H9 (cell line): ENCODE data around the gene MTX3. TPM values are rescaled to one million over a fixed set of nuclear protein-coding genes. Genes with fewer than 3 reads are reported as not detected.

Experiments used
- DNase-seq: peaks from one replicate; pipeline ENCODE4 v3.0.0-alpha.2; 2017
- H2AFZ ChIP-seq: one replicate; pipeline ENCODE4 v1.6.1; 2013; ENCODE audit warnings: mild to moderate bottlenecking, low read length, control low read depth, moderate library complexity
- H2AK5ac ChIP-seq: 2 replicates; pipeline ENCODE4 v1.6.1; 2013; ENCODE audit warnings: low read length, control low read depth, mixed read lengths; ENCODE audit not compliant: insufficient read length
- H2BK120ac ChIP-seq: one replicate; pipeline ENCODE4 v1.6.1; 2013; ENCODE audit warnings: low read depth, mild to moderate bottlenecking, low read length, control low read depth, inconsistent platforms; ENCODE audit not compliant: poor library complexity, severe bottlenecking
- H2BK12ac ChIP-seq: 2 replicates; pipeline ENCODE4 v1.6.1; 2013; ENCODE audit warnings: low read length, control low read depth, mixed read lengths, low read depth; ENCODE audit not compliant: insufficient read length
- H2BK15ac ChIP-seq: 2 replicates; pipeline ENCODE4 v1.6.1; 2013; ENCODE audit warnings: low read depth, low read length, control low read depth
- H2BK20ac ChIP-seq: one replicate; pipeline ENCODE4 v1.6.1; 2013; ENCODE audit warnings: low read depth, mild to moderate bottlenecking, low read length, control low read depth, inconsistent platforms; ENCODE audit not compliant: poor library complexity, severe bottlenecking
- H2BK5ac ChIP-seq: 2 replicates; pipeline ENCODE4 v1.6.1; 2013; ENCODE audit warnings: low read length, control low read depth, mixed read lengths; ENCODE audit not compliant: insufficient read length
- H3K14ac ChIP-seq: 2 replicates; pipeline ENCODE4 v1.6.1; 2013; ENCODE audit warnings: low read length, control low read depth; ENCODE audit not compliant: insufficient read depth
- H3K18ac ChIP-seq: 2 replicates; pipeline ENCODE4 v1.6.1; 2013; ENCODE audit warnings: low read depth, mild to moderate bottlenecking, mixed read lengths, low read length, control low read depth; ENCODE audit not compliant: insufficient read length
- H3K23ac ChIP-seq: 2 replicates; pipeline ENCODE4 v1.6.1; 2013; ENCODE audit warnings: low read length, control low read depth, mixed read lengths, low read depth; ENCODE audit not compliant: insufficient read length
- H3K23me2 ChIP-seq: 2 replicates; pipeline ENCODE4 v1.6.1; 2013; ENCODE audit warnings: low read depth, mild to moderate bottlenecking, mixed read lengths, low read length, control low read depth; ENCODE audit not compliant: insufficient read length, poor library complexity, severe bottlenecking
- H3K27ac ChIP-seq: 2 replicates; pipeline ENCODE4 v1.5.1; 2013; ENCODE audit warnings: low read length, control low read depth, mixed read lengths, low read depth; ENCODE audit not compliant: insufficient read length
- H3K27me3 ChIP-seq: 2 replicates; pipeline ENCODE4 v1.6.1; 2013; ENCODE audit warnings: low read length, control low read depth, inconsistent platforms; ENCODE audit not compliant: insufficient read depth
- H3K4ac ChIP-seq: 2 replicates; pipeline ENCODE4 v1.6.1; 2013; ENCODE audit warnings: low read depth, mild to moderate bottlenecking, control low read depth, inconsistent platforms, low read length, moderate library complexity
- H3K4me1 ChIP-seq: 2 replicates; pipeline ENCODE4 v1.6.1; 2013; ENCODE audit warnings: low read length, control low read depth, inconsistent platforms; ENCODE audit not compliant: insufficient read depth
- H3K4me2 ChIP-seq: 2 replicates; pipeline ENCODE4 v1.6.1; 2013; ENCODE audit warnings: low read length, control low read depth, mixed read lengths; ENCODE audit not compliant: insufficient read length, insufficient read depth
- H3K56ac ChIP-seq: 2 replicates; pipeline ENCODE4 v1.6.1; 2013; ENCODE audit warnings: low read depth, mild to moderate bottlenecking, mixed read lengths, low read length, control low read depth; ENCODE audit not compliant: insufficient read length
- H3K79me1 ChIP-seq: 2 replicates; pipeline ENCODE4 v1.6.1; 2013; ENCODE audit warnings: low read depth, mild to moderate bottlenecking, moderate library complexity, low read length, control low read depth, inconsistent platforms; ENCODE audit not compliant: insufficient read depth, poor library complexity, severe bottlenecking
- H3K79me2 ChIP-seq: 2 replicates; pipeline ENCODE4 v1.6.1; 2013; ENCODE audit warnings: low read length, control low read depth, inconsistent platforms; ENCODE audit not compliant: insufficient read depth
- H3K9ac ChIP-seq: 2 replicates; pipeline ENCODE4 v1.6.1; 2013; ENCODE audit warnings: low read length, control low read depth, mixed read lengths; ENCODE audit not compliant: insufficient read length; ENCODE audit errors: extremely low read depth
- H3K9me3 ChIP-seq: one replicate; pipeline ENCODE4 v1.6.1; 2013; ENCODE audit warnings: low read depth, low read length, inconsistent platforms; ENCODE audit not compliant: control insufficient read depth
- H3T11ph ChIP-seq: one replicate; pipeline ENCODE4 v1.6.1; 2013; ENCODE audit warnings: mild to moderate bottlenecking, low read length, control low read depth, inconsistent platforms
- H4K20me1 ChIP-seq: one replicate; pipeline ENCODE4 v1.6.1; 2013; ENCODE audit not compliant: control insufficient read depth, insufficient read length, insufficient read depth
- H4K5ac ChIP-seq: 2 replicates; pipeline ENCODE4 v1.6.1; 2013; ENCODE audit warnings: low read depth, mild to moderate bottlenecking, mixed read lengths, low read length, control low read depth; ENCODE audit not compliant: insufficient read length
- H4K8ac ChIP-seq: replicated peaks from 2 replicates; pipeline ENCODE4 v1.6.1; 2013; ENCODE audit warnings: low read length, control low read depth, mixed read lengths, low read depth; ENCODE audit not compliant: insufficient read length
- H4K91ac ChIP-seq: 2 replicates; pipeline ENCODE4 v1.6.1; 2013; ENCODE audit warnings: low read depth, mild to moderate bottlenecking, moderate library complexity, mixed read lengths, low read length, control low read depth; ENCODE audit not compliant: insufficient read length
- H3K27ac Mint-ChIP-seq, 3 experiments: 2 replicates in 2 of 3; 3 replicates in 1 of 3; pipeline ENCODE4 v1.8.0; 2020 to 2021; ENCODE audit warnings: mixed read lengths in 3 of 3, mild to moderate bottlenecking in 1 of 3, moderate library complexity in 1 of 3
- H3K27me3 Mint-ChIP-seq: 2 replicates; pipeline ENCODE4 v1.8.0; 2021; ENCODE audit warnings: low read depth, mild to moderate bottlenecking, moderate library complexity, mixed read lengths
- H3K36me3 Mint-ChIP-seq, 3 experiments: 2 replicates in 2 of 3; 3 replicates in 1 of 3; pipeline ENCODE4 v1.8.0; 2020 to 2021; ENCODE audit warnings: low read depth in 3 of 3, mixed read lengths in 3 of 3; ENCODE audit not compliant: insufficient read depth in 1 of 3
- H3K4me1 Mint-ChIP-seq, 2 experiments: 2 replicates each; pipeline ENCODE4 v1.8.0; 2020; ENCODE audit warnings: mixed read lengths in 2 of 2
- H3K4me3 Mint-ChIP-seq, 2 experiments: 2 replicates in 1 of 2; 3 replicates in 1 of 2; pipeline ENCODE4 v1.8.0; 2020 to 2021; ENCODE audit warnings: mild to moderate bottlenecking in 2 of 2, mixed read lengths in 2 of 2, moderate library complexity in 1 of 2
- H3K9me3 Mint-ChIP-seq, 2 experiments: 2 replicates in 1 of 2; 3 replicates in 1 of 2; pipeline ENCODE4 v1.8.0; 2020; ENCODE audit warnings: mild to moderate bottlenecking in 2 of 2, mixed read lengths in 2 of 2, moderate library complexity in 1 of 2
- WGBS: extraction: QIAGEN DNeasy Blood & Tissue Kit; methylation state at CpG from one replicate; pipeline ENCODE4 v1.1.7; 2013; ENCODE audit warnings: missing lambda C conversion rate, low lambda C conversion rate, mixed read lengths; ENCODE audit not compliant: insufficient read length; ENCODE audit errors: extremely low coverage; 5-methylcytosine and 5-hydroxymethylcytosine counted together
- total RNA-seq: library from RNA; stranded (reverse); gene quantifications from 2 replicates; pipeline ENCODE4 v1.2.1, GENCODE V29; 2021
- TF ChIP-seq, protein P1 (sequence below): fragments of 200-600 bp; sonication (generic); conservative IDR thresholded peaks from 3 replicates; pipeline ENCODE4 v1.8.0; 2021; ENCODE audit warnings: antibody characterized with exemption, mild to moderate bottlenecking

The MTX3 gene
- total RNA-seq, 1 experiment from 2014 or later = 24.1 TPM

GRCh38 chr5:79934681-79935080, 56.4 kb downstream of the MTX3 start:
- Histone ChIP-seq H4K5ac (no peak overlapping the region), H2AFZ (no peak overlapping the region), H3K4me1 (no peaks in the 10 kb centered on the region), H3K9ac (no peak overlapping the region), H4K91ac (no peak overlapping the region), H3K4me2 (no peak overlapping the region), H2BK15ac (no peak overlapping the region), H3K56ac (no peak overlapping the region), H3T11ph (no peak overlapping the region), H3K4ac (no peak overlapping the region), H2BK5ac (no peak overlapping the region), H3K27ac (no peak overlapping the region), H3K18ac (no peak overlapping the region), H2BK20ac (no peak overlapping the region), H4K8ac (no peak overlapping the region), H3K23me2 (no peaks in the 10 kb centered on the region), H3K23ac (no peak overlapping the region), H2BK120ac (no peak overlapping the region), H3K9me3 (no peaks in the 10 kb centered on the region), H2AK5ac (no peak overlapping the region), H3K27me3 (no peaks in the 10 kb centered on the region), H2BK12ac (no peak overlapping the region), H4K20me1 (no peaks in the 10 kb centered on the region), H3K79me2 (no peaks in the 10 kb centered on the region), H3K79me1 (no peaks in the 10 kb centered on the region), H3K14ac (no peak overlapping the region)
- WGBS = no CpG with 5 or more reads among the region's 3 CpGs
- TF ChIP-seq, protein P1, sequence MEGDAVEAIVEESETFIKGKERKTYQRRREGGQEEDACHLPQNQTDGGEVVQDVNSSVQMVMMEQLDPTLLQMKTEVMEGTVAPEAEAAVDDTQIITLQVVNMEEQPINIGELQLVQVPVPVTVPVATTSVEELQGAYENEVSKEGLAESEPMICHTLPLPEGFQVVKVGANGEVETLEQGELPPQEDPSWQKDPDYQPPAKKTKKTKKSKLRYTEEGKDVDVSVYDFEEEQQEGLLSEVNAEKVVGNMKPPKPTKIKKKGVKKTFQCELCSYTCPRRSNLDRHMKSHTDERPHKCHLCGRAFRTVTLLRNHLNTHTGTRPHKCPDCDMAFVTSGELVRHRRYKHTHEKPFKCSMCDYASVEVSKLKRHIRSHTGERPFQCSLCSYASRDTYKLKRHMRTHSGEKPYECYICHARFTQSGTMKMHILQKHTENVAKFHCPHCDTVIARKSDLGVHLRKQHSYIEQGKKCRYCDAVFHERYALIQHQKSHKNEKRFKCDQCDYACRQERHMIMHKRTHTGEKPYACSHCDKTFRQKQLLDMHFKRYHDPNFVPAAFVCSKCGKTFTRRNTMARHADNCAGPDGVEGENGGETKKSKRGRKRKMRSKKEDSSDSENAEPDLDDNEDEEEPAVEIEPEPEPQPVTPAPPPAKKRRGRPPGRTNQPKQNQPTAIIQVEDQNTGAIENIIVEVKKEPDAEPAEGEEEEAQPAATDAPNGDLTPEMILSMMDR = no peak
- Mint-ChIP-seq H3K4me1 (peaks cover 7% of the 10 kb centered on the region in 2 experiments; a peak in 3 of 4 replicates), H3K9me3 (no peaks in the 10 kb centered on the region), H3K4me3 (no peak overlapping the region), H3K27ac (no peak overlapping the region), H3K36me3 (no peaks in the 10 kb centered on the region), H3K27me3 (no peaks in the 10 kb centered on the region)
- DNase-seq = no peak
